Measurements from ENCODE around the gene SRP9.
"Not testable (repeated sequence)": the region's sequence is repeated elsewhere in the genome, so short reads cannot be mapped to it uniquely, and the experiment has no call there.

The SRP9 gene

DNA sequence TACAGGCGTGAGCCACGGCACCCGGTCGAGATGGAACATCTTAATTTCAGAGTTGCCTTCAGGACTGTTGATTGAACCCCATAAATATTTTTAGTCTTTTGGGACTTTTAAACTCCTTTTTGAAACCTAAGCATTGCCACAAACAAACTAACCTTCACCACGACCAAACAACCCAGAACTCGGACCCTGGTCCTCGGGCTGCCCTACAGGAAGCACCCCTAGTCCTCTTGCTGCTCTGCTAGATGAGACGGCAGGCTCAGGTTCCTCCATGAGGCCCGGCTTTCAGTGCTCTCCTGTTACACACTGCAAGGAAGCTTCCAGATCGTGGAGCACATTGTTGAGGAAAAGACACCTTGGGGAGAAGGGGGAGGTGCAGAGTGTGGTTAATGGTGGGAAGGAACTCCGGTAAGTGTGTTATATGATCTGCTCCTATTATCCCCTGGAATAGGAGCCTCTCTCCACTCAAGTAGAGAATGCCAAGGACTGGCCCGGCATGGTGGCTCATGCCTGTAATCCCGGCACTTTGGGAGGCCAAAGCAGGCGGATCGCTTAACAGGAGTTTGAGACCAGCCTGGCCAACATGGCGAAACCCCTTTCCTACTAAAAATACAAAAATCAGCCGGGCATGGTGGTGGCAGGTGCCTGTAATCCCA, 38.0 kb downstream of the SRP9 start:
- no peak for DNase-seq (ENCODE audit: low read depth)

DNA sequence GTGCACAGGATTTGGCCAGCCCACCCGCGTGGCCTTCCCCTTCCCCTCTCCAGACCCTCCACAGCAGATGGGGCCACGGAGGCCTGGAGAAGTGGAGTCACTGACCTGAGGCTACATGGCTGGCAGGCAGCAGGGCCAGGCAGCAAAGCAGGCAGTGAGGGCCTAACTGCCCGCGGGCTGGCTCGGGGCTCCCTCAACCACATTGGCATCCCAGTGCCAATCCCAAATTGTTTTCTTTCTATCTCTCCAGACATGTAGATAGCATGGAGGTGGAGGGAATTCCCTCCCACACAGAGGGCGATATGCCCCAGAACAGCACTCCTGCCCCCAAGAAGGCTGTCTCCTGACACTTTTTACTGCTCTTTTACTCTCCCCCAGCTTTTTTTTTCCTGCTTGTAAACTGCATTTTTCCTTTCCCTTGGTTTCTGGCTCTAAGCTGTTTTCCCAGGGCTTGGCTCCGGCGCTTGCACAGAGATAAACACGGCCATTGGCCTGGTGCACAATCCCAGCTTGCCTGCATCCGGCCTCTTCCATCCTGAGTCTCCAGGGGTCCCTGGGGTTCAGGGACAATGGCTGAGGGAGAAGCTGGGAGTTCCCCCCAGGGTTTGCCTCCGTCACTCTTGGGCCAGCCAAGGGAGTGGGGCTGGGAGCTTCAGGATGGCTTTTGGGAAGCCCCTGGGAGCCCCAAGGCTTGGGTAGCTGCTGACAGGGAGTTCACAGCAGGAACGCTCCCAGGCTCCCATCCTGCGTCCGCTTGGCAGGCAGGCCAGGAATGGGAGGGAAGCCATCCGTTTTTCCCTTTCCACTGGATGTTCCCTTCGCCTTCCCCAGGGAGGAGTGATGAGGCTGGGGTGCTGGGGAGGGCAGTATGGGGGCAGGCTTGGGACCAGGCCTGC, 39.3 kb downstream of the SRP9 start:
- no peak for DNase-seq (ENCODE audit: low read depth)

DNA sequence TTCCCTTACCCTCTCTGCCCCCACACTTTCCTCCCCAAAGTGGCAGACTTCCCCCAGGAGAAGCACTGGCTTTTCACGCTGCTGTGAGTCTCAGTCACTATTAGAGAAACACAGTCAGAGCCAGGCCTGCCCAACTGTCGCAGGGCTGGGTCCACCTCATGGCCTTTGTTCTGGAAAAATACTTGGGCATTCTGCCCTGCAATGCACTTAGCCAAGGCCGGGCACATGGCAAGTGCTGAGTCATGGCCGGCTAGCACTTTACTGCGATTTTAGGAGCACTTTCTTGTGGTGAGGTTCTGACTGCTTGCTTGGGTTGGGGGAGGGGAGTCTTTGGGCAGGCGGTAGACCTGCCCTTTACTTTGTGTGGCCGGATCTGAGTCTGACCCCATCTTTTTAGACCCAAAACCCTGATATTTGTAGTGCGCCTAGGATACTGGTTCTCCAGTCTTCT, 40.0 kb downstream of the SRP9 start:
- no peak for DNase-seq (ENCODE audit: low read depth)

DNA sequence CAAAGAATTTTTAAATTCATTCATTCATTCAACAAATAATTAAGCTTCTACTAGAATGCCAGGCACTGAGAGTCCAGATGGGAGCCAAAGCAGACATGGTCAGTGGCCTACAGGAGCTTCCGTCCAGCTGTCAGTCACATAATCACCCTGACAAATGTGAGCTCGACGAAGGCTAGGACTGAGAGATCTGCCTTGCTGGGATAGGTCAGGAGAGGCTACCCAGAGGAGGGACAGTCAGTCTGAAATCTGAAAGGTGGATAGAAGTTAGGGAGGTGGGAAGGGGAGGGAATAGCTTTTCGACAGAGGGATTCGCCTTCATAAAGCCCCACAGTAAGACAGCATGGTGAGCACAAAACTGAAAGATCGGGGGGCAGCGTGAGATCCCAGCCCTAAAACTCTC, 40.6 kb downstream of the SRP9 start:
- DNase-seq (ENCODE audit: low read depth): no peak

DNA sequence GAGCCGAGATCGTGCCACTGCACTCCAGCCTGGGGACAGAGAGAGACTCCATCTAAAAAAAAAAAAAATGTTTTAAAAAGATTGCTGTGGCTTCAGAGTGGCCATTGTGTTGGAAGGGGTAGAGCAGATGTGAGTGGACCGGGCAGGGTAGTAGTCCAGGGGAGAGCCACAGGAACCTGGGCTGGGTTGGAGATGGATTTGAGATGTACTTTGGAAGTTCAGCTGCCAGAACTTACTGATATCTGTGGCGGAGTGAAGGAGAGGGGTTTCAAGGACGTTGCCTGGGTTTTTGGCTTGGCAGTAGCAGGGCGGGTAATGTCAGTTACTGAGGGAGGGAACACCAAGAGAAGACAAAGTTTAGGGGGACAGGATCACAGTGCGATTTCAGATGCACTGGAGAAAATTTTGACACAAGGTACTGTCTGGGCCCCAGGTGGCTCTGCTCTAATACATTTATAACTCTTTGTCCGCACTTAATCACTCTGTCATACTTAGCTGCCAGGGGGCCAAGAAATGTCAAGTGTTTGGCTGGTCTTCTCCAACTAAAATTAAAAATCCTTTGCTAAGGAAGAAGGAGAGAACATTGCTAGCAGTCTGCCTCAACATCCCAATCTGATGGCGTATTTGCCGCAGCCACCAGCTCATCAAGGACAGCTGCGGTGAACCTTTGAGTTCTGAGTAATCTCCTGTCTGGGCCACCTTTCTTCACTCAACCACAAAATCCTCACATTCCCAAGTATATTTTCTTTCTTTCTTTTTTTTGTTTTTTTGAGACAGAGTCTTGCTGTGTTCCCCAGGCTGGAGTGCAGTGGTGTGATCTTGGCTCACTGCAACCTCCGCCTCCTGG, 41.9 kb downstream of the SRP9 start:
- DNase-seq (ENCODE audit: low read depth): no peak

DNA sequence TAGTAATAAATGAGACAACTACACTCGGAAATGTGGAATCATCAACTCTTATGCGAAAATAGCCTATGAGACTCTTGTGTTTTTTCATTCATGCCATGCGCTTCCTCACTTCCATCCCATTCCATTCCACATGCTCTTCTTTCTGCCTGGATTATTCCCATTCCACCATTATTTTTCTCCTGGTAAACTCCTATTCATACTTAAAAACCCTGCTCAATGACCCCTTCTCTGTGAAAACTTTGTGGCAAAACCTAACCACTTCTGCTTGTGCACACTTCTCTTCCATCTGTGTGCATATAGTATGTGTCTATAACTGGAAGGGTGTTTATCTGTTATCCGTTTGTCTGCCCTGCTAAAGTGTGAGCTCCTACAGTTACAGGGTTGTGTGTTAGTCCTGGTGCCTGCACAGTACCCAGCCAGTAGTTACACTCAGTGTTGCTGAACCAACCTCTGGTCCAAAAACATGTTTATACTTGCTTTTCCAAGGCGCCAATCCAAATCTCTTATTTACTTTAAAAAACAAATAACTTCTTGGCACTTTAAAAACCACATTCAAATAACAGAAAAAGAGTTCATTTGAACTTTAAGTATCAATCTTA, 43.0 kb downstream of the SRP9 start:
- no peak for DNase-seq (ENCODE audit: low read depth)

DNA sequence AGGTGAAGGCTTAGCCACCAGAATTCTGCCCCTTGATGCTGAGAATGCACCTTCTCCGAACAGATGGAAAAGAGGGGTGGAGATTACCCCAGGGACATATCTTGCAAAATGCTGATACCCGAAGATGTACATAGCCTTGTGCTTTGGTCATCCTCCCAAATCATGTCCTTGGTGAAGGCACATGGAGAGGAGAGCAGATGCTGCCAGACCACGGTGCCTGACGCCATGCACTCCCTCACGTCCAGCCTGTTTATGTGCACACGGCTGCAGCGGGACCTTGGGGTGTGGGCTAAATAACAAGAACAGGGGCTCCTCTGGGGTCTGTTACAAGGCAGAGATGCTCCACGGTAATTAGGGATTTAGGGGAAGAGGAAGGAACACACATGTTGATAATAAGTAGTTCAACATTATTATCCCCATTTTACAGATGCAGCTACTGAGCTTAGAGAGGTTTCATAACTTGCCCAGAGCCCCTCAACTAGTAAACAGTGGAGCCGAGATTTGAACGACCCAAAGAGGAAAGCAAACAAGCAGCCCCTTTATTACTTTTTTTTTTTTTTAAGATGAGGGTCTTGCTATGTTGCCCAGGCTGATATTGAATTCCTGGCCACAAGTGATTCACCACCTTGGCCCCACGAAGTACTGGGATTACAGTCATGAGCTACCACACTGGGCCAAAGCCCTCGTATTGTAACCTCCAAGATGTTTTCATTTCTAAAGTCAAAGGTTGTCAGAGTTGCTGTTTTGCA, 45.2 kb downstream of the SRP9 start:
- DNase-seq (ENCODE audit: low read depth): no peak

DNA sequence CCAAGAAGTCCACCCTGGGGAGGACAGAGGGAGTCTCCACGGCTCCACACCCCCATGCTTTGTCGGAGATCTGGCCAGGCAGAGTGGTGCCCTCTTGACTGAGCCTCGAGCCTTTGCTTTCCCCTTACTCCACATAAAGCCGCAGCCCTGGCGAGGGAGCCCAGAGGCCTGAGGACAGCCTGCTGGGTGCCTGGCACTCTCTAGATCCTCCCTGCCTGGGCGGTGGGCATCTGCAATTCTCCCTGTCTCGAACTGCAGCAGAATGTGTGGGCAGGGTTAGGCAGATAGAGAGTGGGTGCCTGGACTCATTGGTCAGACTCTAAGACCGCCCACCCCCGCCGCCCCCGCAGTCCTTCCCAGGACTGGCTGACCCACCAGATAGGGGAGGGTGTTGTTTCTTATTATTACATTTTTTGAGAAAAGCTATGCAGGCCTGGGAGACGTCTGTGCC, 46.2 kb downstream of the SRP9 start:
- DNase-seq (ENCODE audit: low read depth): no peak

DNA sequence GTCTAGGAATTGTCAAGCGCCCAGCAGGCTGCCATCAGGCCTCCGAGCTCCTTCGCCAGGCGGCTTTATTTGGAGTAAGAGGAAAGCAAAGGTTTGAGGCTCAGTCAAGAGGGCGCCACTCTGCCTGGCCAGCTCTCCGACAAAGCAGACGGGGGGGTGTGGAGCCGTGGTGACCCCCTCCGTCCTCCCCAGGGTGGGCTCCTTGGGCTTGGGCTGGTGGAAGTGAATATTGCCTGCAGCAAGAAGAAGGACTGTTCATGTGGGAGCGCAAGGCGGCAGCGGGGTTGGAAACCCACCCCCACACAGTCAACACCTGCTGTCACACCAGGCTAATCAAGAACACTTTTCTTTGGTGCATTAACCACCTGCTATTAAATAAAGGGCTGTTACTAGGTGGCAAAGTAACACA, 46.9 kb downstream of the SRP9 start:
- DNase-seq (ENCODE audit: low read depth): no peak

DNA sequence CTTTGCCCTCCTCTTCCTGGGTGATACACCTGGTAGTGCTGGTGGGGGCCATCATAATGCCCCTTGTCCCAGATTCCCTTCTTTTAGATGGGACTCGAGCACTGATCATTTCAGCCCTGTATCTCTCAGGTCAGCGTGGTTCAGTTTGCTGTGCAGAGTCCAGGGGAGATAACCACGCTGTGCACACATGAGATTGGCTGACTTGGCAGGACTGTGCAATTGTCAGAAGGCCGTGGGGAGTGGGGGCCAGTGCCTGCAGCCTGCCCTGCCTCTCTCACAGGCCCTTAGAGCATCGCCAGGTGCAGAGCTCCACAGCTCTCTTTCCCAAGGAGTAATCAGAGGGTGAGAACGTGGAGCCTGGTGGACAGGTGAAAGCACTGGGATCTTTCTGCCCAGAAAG, 47.5 kb downstream of the SRP9 start:
- DNase-seq (ENCODE audit: low read depth): no peak

DNA sequence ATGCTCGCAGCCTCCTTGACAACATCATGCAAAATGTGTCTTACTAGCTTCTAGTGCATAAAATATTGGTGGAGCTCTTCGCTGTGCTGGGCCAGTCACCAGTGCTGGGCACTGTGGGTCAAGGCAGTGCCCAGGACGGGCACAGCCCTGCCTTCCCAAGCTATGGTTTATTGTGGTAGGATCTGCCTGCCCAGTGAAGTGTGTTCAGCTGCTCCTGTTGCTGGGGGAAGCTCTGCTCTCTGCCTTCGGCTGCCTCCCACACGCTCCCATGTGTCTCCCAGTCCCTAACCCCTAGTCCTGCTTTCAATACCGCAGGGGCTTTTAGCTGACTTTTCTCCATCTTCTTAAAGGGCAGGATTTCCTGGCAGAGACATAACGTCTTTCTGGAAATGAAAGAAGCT, 48.0 kb downstream of the SRP9 start:
- DNase-seq (ENCODE audit: low read depth): no peak

DNA sequence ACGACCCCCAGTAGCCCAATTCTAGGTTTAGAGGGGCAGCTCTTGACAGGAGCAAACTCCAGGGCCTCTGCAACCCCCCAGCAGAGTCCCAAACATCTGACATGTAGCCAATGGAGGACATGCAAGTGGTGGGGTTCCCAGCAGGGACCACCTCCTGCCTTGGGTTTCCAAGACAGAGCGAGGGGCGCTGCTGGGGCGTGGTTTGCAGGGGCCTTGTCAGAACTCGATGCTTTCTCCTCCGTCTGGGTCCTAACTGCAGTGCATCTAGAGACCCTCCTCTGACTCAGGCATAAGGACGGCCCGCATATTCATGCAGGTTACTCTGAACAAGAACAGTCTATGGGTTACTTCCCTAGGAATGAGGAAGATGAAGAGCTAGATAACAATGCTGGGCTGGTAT, 49.5 kb downstream of the SRP9 start:
- no peak for DNase-seq (ENCODE audit: low read depth)

DNA sequence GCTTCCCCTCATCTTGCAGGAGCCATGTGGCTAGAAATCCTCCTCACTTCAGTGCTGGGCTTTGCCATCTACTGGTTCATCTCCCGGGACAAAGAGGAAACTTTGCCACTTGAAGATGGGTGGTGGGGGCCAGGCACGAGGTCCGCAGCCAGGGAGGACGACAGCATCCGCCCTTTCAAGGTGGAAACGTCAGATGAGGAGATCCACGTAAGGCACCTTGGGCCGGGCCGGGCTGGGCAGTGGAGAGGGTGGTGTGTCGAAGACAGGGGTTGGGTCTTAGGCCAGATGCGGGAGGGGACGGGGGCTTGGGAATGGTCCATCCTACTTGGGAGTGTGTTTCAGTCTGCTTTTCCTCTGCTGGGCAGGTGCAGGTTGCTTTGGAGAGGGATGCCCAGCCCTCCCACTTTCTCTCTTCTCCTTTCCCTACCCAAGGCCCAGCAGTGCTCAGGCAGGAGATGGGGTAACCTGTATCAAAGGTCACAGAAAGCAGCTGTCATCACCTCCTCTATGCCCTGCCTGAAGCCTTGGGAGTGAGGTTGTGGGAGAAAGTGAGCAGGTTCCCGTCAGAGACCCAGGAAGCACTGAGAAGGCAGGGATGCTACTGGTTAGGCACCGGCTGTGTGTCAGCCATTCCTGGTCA, 51.2 kb downstream of the SRP9 start:
- DNase-seq (ENCODE audit: low read depth): no peak

DNA sequence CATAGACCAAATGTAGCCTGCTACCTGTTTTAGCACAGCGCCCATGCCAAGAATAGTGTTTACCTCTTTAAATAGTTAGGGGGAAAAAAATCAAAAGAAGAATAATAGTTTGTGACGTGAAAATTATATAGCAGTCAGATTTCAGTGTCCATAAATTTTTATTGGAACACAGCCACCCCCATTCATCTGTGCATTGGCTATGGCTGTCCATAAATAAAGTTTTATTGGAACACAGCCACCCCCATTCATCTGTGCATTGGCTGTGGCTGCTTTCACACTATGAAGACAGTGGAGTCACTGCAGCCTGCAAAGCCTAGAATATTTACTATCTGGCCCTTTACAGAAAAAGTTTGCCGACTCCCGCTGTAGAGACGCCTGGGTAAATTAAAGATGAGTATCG, 53.2 kb downstream of the SRP9 start:
- no peak for DNase-seq (ENCODE audit: low read depth)

DNA sequence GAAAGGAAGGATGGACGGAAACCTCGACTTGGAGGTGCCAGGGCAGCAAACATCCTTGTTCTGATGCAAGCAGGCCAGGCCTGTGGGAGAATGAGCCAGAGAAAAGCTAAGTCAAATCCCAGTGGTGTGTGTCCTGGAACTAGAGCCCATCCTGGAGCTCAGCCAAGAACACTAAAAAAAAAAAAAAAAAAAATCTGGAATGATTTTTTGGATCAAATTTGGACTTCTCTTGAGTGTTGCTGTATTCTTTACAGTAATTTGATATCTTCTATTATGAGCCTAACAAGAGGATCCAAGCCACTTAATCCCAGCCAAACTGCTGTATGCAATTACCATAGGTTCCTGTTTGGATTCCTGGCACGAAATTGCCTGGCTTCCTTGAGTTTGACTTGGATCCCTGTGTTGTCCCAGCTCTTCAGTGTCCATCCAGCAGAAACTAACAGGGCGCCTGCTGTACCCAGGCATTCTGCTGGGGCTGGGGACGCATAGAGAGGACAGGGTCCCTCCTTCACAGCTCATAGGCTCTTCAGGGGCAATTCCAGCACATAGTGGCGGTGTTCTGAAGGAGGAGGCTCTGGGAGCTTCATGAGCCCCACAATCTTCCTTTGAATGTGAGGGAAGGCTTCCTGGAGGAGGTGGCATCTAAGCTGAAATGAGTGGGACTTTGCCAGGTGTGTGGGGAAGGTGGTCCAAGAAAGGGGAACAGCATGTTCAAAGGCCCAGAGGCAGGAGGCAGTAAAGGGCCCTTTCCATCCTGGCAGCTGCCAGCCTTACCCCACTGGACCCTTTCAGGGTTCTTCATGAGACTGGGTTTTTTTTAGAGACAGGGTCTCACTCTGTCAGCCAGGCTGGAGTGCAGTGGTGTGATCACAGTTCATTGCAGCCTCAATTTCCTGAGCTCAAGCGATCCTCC, 57.0 kb downstream of the SRP9 start:
- no peak for DNase-seq (ENCODE audit: low read depth)

DNA sequence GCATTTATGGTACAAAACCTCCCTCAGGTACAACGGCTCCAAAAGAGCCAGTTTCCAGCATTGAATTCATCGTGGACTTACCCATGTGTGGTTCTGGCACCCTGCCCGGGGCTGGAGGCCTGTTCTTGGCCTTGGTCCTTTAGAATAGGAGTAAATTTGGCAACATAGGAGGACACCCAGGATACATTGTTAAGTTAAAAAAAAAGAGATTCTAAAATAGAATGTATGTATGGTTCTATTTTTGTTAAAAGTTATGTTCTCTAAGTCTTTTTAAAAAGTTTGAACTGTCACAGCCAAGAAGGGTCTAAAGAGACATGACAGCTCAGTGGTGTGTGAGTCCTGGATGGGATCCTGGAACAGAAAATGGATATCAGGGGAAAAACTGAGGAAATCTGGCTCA, 58.2 kb downstream of the SRP9 start:
- DNase-seq (ENCODE audit: low read depth): no peak

DNA sequence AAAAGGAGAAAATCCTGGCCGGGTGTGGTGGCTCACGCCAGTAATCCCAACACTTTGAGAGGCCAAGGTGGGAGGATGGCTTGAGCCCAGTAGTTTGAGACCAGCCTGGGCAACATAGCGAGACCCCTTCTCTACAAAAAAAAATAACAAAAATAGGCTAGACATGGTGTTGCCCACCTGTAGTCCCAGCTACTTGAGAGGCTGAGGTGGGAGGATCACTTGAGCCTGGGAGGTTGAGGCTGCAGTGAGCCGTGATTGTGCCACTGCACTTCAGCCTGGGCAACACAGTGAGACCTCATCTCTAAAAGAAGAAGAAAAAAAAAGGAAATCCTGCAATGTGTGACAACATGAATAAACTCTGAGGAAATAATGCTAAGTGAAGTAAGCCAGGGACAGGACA, 58.7 kb downstream of the SRP9 start:
- DNase-seq (ENCODE audit: low read depth): not testable (repeated sequence)

DNA sequence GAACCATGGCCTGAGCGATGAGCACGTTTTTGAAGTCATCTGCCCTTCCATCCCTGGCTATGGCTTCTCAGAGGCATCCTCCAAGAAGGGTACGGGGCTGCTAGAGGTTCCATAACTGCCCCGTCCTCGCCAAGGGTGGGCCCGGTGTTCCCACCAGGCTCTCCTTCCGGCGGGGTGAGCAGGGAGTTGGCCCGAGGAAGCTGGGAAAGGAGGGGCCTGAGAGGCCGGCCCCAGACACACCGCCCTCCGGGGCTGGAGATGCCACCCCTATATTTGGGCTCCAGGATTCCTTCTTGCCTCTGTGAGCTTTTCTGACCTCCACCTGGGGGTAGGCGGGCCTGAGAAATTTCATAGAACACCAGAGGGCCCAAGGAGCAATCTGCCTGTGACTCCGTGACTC, 61.2 kb downstream of the SRP9 start:
- no peak for DNase-seq (ENCODE audit: low read depth)
